GM10266 (cell line): Measurements from ENCODE around the gene ENOX1.

Experiments used
- DNase-seq: peaks from one replicate; pipeline ENCODE4 v3.0.0; 2012; ENCODE audit errors: extremely low spot score
- TF ChIP-seq, protein P1 (sequence below): IDR thresholded peaks from 2 replicates; pipeline ENCODE4 v1.5.1; 2012; ENCODE audit warnings: mild to moderate bottlenecking, low read depth; ENCODE audit not compliant: control insufficient read depth, insufficient read depth; ENCODE audit errors: missing control alignments

ENOX1 gene

DNA sequence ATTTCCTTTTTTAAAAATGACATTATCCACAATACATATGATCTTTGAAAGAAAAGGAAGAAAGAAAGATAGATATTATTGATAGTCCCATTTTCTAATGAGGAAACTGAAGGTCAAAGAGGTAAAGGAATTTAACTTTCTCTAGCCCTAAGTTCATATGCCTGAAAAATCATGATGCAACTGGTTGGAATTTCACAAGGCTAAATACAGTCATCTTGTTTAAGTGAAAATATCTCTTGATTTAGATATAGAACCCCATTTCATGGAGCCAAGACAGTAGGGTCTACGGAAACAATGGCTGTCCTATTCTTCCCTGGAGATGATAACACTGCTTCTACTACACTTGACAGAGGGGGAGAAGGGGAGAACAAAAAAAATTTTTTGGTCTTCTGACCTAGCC is 397.2 kb downstream of the ENOX1 start:
- DNase-seq, result no peak
- TF ChIP-seq, protein P1, sequence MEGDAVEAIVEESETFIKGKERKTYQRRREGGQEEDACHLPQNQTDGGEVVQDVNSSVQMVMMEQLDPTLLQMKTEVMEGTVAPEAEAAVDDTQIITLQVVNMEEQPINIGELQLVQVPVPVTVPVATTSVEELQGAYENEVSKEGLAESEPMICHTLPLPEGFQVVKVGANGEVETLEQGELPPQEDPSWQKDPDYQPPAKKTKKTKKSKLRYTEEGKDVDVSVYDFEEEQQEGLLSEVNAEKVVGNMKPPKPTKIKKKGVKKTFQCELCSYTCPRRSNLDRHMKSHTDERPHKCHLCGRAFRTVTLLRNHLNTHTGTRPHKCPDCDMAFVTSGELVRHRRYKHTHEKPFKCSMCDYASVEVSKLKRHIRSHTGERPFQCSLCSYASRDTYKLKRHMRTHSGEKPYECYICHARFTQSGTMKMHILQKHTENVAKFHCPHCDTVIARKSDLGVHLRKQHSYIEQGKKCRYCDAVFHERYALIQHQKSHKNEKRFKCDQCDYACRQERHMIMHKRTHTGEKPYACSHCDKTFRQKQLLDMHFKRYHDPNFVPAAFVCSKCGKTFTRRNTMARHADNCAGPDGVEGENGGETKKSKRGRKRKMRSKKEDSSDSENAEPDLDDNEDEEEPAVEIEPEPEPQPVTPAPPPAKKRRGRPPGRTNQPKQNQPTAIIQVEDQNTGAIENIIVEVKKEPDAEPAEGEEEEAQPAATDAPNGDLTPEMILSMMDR, result no peak

DNA sequence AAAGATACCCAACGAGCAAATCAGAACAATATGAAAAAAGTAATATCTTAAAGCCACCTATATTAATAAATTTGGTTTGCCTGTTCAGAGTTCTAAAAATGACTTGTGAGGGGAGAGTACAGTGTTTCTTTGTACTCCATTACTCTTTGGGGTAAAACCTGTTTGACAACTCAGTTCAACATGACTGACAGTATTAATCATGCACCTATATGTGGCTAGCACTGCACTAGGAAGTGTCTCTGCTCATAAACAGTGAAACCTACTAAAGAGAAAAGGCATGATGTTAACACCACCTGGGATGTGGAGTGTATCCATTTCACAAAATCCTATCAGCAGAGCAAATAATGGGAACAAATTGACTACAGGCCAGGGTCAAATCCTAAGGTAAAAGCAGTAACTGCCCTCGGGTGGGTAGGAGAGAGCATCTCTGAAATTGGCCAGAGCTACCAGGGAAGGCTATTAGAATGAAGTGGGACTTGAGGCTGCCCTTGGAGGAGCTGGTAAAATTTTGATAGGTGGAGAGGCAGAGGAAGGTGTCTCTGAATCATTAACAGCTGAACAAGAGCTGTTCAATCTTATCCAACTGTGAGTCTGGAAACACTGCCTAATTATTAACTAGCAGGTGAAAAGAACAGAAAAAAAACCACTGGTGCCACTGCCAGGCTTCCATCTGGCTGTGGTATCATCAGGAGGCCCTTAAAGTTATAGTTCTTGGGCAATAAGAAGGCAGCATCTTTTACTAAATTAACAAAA is 398.3 kb downstream of the ENOX1 start:
- no peak for DNase-seq
- TF ChIP-seq, protein P1, result no peak

DNA sequence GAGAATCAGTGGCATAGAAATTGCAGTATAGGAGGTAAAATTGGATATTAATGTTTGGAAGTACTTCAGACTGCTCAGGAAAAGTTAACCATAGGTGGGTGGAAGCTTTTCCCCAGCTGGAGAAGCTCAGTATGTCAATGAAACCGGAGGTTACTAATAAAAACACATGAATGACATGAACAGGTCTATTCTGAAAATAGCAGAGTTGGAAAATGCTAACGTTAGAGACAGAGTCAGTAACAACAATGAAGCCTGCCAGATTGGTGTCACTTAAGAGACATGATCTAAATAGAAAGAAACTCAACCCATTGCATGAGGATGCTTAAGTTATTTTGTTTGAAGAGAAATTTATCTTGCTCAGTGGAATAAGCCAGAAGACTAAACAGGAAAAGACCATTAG is 398.9 kb downstream of the ENOX1 start:
- TF ChIP-seq, protein P1, result no peak
- no peak for DNase-seq

DNA sequence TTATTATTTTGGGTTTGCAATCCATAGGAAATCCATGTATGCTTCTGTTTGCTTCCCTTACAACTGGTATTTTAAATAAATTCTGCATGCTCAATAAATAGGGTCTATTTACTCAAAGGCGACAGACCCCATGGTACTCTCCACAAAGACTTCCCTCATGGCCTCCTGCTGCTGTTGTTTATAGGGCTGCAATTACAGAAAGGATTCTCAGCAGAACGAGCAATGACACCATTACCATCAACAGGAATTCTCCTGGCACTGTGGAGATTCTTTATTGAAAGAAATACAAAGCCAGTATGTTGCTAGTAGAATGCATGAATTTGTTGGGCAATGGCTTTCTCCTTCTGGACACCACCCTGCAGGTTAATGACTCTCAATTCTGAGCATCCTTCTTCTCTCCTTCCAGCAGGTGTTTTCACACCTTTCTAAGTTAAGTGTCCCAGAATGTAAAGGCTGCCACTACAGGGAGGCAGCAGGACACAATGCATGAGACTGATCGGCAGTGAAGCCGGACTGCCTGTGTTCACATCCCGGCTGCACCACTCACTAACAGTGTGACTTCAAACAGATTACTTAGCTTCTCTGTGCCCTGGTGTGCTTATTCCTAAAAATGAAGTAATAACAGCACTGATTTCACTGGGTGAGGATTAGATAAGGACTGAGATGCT is 403.1 kb downstream of the ENOX1 start:
- DNase-seq, result no peak

DNA sequence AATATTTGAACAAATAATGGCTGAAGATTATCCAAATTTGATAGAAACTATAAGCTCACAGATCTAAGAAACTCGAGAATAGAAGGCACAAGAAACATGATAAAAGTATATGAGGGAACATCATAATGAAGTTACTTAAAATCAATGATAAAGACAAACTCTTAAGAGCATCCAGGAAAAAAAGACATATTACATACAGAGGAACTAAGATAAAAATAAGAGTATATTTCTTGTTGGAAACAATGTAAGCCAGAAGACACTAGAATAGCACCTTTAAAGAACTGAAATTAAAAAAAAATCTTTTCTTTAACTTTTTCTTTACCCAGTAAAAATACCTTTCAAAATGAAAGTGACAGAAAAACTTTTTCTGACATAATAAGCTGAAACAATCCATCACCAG is 407.0 kb downstream of the ENOX1 start:
- DNase-seq, result no peak
- TF ChIP-seq, protein P1, result no peak

More for the DNA sequence above, 403.1 kb downstream of the ENOX1 start:
- TF ChIP-seq, protein P1, result no peak

DNA sequence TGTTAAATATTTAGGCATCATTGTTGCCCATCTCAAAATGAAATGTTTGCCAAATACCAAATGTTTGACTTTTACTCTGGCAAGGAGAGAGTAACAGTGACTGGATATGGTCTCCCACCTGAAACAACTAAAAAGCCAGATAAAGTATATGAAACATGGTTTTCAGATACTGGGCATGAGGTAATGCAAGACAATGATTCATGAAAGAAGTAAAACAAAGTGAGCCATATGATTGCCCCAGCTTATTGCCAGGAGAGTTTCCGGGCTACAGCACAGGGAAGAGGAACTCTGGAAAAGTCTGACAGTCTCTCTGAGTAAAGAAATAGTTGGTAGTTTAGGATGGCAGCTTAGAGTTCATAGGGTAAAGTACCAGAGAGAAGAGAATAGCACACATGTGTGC is 408.8 kb downstream of the ENOX1 start:
- TF ChIP-seq, protein P1, result no peak

DNA sequence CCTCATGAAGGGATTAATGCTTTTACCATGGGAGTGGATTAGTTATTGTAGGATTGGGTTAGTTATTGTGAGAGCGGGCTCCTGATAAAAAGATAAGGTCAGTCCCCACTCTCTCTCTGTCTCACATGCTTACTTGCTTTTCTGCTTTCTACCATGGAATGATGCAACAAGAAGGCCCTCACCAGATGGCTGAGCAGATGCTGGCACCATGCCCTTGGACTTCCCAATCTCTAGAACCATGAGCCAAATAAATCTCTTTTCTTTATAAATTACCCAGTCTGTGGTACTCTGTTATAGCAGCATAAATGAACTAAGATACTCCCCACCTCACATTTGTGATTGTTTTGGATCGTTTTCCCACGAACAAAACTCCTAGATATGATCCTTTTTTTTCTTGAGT is 409.6 kb downstream of the ENOX1 start:
- DNase-seq, result no peak
- TF ChIP-seq, protein P1, result no peak

More for the DNA sequence above, 408.8 kb downstream of the ENOX1 start:
- no peak for DNase-seq
